Lower leg skin (tissue), 4 donors: ENCODE results near the gene PRDM15. TPM values are rescaled to one million over a fixed set of nuclear protein-coding genes. Genes with fewer than 3 reads are reported as not detected.

Experiments used
- DNase-seq, 2 donors: peaks; one replicate each; pipeline ENCODE4 v3.0.0-alpha.2; 2019; ENCODE audit warnings: low spot score in 2 of 2
- H3K4me3 ChIP-seq: fragments of 200-600 bp; sonication (generic); 2 replicates; pipeline ENCODE4 v1.5.1; 2017; ENCODE audit warnings: mild to moderate bottlenecking, low read depth; ENCODE audit not compliant: poor library complexity, severe bottlenecking
- CTCF ChIP-seq, 3 donors: fragments of 450-650 bp; IDR thresholded peaks; one replicate each; pipeline ENCODE4 v1.5.1; 2016; ENCODE audit warnings: antibody characterized with exemption in 3 of 3, mild to moderate bottlenecking in 3 of 3, moderate library complexity in 2 of 3
- POLR2A ChIP-seq, 2 donors: fragments of 450-650 bp; IDR thresholded peaks; one replicate each; pipeline ENCODE4 v1.6.1; 2016 to 2017; ENCODE audit warnings: antibody characterized with exemption in 2 of 2, mild to moderate bottlenecking in 1 of 2, moderate library complexity in 1 of 2
- WGBS, 2 donors: methylation state at CpG; one replicate each; pipeline ENCODE4 v1.1.5; 2018; 5-methylcytosine and 5-hydroxymethylcytosine counted together
- intact Hi-C: fragments of 100-400 bp; cut with DNase I; formaldehyde crosslinking; loops from one replicate; pipeline ENCODE4 v1.15.0; 2023; ENCODE audit warnings: low total_unique reads
- total RNA-seq, 4 donors: library from RNA; depleted of rRNA; stranded (reverse); fragments of >200 nt; gene quantifications; one replicate each; pipeline ENCODE4 v1.1.0, GENCODE V29; 2016

The PRDM15 gene
- total RNA-seq, 4 donors from 2014 or later, result 4.7 to 26.9 (median 9.1) TPM

- TF ChIP-seq POLR2A (IDR thresholded peaks at IDR 0.05) (no peak), CTCF (IDR thresholded peaks at IDR 0.05) (no peak)
- no peak for DNase-seq
- intact Hi-C loops, result no loop called here
- no peak overlapping the region for H3K4me3 ChIP-seq
- WGBS, 2 donors, result 73 to 81% methylated on average over 5 of the region's 5 CpGs
Observed at GRCh38 chr21:41758550-41758949, 120.6 kb downstream of the PRDM15 start.

- 85 to 92% methylated on average over 28 to 33 of the region's 33 CpGs for WGBS, 2 donors
- no peak for DNase-seq
- TF ChIP-seq POLR2A (IDR thresholded peaks at IDR 0.05) (no peak), CTCF (IDR thresholded peaks at IDR 0.05) (no peak)
- no peak overlapping the region for H3K4me3 ChIP-seq
- intact Hi-C loops, result no loop called here
Observed at GRCh38 chr21:41755934-41756773, 123.0 kb downstream of the PRDM15 start.

- 88 to 90% methylated on average over 23 of the region's 23 CpGs for WGBS, 2 donors
- TF ChIP-seq CTCF (IDR thresholded peaks at IDR 0.05) (no peak), POLR2A (IDR thresholded peaks at IDR 0.05) (no peak)
- no peak overlapping the region for H3K4me3 ChIP-seq
- intact Hi-C loops, result no loop called here
- no peak for DNase-seq
Observed at GRCh38 chr21:41755258-41755933, 123.7 kb downstream of the PRDM15 start.

GRCh38 chr21:41754479-41754891, 124.7 kb downstream of the PRDM15 start:
- TF ChIP-seq POLR2A (IDR thresholded peaks at IDR 0.05) (no peak), CTCF (IDR thresholded peaks at IDR 0.05) (no peak)
- DNase-seq, result no peak
- no peak overlapping the region for H3K4me3 ChIP-seq
- intact Hi-C loops, result no loop called here
- 46 to 57% methylated on average over 10 of the region's 10 CpGs for WGBS, 2 donors

- DNase-seq, result no peak
- 71 to 77% methylated on average over 16 of the region's 16 CpGs for WGBS, 2 donors
- no peak overlapping the region for H3K4me3 ChIP-seq
- no peak for TF ChIP-seq CTCF (IDR thresholded peaks at IDR 0.05)
- TF ChIP-seq POLR2A (IDR thresholded peaks at IDR 0.05), result no peak
- intact Hi-C loops, result no loop called here
Observed at GRCh38 chr21:41753006-41753898, 125.9 kb downstream of the PRDM15 start.
